RWPE1 (cell line): Measurements from ENCODE around the gene GPR150.

Experiments used
- CTCF ChIA-PET: fragments of 350-600 bp; sonication (Branson Sonifier 250); formaldehyde crosslinking; extraction: SDS; loops from one replicate; lab custom pipeline; 2021; lab: Yijun Ruan, JAX
- POLR2A ChIA-PET: fragments of 400-600 bp; formaldehyde crosslinking; extraction: SDS; loops from one replicate; lab custom pipeline; 2020; ENCODE audit warnings: antibody characterized with exemption; ENCODE audit not compliant: low non-redundant PET; lab: Yijun Ruan, JAX
- DNase-seq: peaks from one replicate; pipeline ENCODE4 v3.0.0; 2012; ENCODE audit warnings: low spot score
- H3K27ac ChIP-seq: fragments of 450-650 bp; 2 replicates; pipeline ENCODE4 v1.5.1; 2017
- TF ChIP-seq, protein P1 (sequence below): fragments of 450-650 bp; conservative IDR thresholded peaks from 2 replicates; pipeline ENCODE4 v1.5.1; 2017; ENCODE audit warnings: low read depth, mild to moderate bottlenecking

Gene GPR150

DNA sequence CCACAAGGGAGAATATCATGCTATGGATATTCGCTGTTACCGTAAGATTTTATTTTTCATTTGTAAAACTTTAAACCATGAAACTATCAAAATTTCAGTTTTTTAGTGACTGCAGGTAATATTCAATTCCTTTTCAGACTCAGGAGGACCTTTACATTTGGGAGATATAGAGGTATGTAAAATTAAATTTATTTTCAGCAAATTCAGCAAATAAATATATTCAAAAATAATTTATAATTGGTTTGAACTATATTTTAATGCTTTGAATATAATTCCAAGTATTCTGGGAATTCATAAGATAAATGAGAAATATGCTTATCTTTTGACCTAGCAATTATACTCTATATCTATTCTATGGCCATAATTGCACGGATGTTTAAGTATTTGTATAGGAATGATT lies 34.3 kb downstream of the GPR150 start:
- no peak for DNase-seq
- no peak overlapping the region for H3K27ac ChIP-seq
- TF ChIP-seq, protein P1, sequence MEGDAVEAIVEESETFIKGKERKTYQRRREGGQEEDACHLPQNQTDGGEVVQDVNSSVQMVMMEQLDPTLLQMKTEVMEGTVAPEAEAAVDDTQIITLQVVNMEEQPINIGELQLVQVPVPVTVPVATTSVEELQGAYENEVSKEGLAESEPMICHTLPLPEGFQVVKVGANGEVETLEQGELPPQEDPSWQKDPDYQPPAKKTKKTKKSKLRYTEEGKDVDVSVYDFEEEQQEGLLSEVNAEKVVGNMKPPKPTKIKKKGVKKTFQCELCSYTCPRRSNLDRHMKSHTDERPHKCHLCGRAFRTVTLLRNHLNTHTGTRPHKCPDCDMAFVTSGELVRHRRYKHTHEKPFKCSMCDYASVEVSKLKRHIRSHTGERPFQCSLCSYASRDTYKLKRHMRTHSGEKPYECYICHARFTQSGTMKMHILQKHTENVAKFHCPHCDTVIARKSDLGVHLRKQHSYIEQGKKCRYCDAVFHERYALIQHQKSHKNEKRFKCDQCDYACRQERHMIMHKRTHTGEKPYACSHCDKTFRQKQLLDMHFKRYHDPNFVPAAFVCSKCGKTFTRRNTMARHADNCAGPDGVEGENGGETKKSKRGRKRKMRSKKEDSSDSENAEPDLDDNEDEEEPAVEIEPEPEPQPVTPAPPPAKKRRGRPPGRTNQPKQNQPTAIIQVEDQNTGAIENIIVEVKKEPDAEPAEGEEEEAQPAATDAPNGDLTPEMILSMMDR = no peak
- ChIA-PET CTCF (interaction anchor here (2.4 kb wide), 1 partner anchor 10 kb away, joined by 10 read pairs; no protein-coding TSS in a partner anchor), POLR2A (no interaction called here)

DNA sequence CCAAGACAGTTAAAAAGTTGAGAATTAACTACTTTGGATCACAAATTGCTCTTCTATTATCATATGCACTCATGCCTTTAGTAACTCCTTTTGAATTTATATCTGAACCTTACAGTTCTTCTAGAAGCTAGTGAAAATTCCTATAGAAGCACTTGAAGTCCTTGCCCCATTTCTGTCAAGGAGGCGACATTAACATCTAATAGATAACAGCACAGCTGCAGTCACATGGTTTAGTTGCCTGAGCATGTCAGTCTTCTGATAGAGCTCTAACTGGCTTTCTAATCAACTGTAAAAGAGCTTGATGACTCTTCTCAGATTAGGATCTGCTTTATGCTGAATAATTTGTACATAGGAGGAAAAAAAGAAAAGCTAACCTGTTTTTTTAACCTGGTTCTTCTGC lies 35.7 kb downstream of the GPR150 start:
- H3K27ac ChIP-seq = no peak overlapping the region
- ChIA-PET POLR2A (no interaction called here), CTCF (interaction anchor here (0.5 to 1.4 kb wide), 2 partner anchors 9 to 83 kb away, joined by 3 to 4 read pairs; no protein-coding TSS in a partner anchor)
- DNase-seq = no peak
- TF ChIP-seq, protein P1 = no peak

DNA sequence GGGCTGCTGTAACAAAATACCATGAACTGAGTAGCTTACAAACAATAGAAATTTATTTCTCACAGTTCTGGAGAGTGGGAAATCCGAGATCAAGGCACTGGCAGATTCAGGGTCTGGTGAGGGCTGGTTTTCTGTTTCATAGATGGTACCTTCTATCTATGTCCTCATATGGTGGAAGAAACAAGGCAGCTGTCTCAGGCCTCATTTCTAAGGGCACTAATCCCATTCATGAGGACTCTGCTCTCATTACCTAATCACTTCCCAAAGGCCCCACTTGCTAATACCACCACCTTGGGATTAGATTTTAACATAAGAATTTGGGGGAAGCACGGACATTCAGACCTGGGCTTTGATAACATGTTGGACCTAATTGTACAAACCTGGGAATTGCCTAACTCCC lies 40.2 kb downstream of the GPR150 start:
- POLR2A ChIA-PET = no interaction called here
- CTCF ChIA-PET = interaction anchor here (0.5 to 1.0 kb wide), 2 partner anchors 32 to 121 kb away, joined by 3 to 5 read pairs; no protein-coding TSS in a partner anchor
- DNase-seq = no peak
- TF ChIP-seq, protein P1 = no peak
- H3K27ac ChIP-seq = no peak overlapping the region

DNA sequence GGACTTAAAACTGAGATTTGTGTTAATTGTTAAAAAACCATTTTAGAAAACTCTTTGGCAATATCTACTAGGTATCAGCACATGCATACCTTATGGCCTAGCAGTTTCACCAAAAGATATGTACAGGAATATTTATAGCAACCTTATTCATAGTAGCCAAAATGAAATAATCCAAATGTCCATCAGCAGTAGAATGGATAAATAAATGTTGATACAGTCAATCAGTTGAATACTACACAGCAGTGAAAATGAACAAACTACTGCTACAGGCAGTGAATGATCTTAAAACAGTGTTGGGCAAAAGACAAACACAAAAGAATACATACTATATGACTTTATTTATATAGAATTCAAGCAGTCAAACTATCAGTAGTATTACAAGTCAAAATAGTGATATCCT lies 43.1 kb downstream of the GPR150 start:
- DNase-seq = no peak
- TF ChIP-seq, protein P1 = no peak
- ChIA-PET CTCF (interaction anchor here (0.6 to 1.8 kb wide), 5 partner anchors 10 to 561 kb away, joined by 3 to 10 read pairs (median 7); no protein-coding TSS in a partner anchor), POLR2A (no interaction called here)
- no peak overlapping the region for H3K27ac ChIP-seq

DNA sequence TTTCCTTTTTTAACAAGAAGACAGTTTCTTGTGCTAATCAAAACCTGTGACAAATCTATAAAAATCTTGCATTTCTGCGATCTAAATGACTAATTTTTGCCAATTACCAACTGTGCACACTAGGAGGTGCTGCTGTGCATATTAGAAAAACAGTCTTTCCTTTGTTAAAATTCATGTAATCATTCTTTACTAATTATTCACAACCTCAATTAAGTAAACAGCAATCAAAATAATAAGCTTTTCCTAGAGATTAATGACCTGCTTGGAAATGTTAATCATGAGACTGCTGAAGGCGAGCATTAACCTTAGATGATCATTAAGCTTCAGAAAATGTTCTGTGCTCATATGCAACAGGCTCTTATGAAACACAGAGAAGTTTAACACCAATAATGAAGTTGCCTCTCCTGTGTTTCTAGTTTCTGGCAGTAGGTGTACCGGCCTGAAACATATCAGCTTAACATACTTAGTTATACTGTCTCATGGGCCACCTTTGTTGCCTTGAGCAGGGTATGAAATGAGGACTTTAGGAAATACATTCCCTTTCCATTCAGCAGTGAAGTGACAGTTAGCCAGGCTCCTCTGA lies 44.4 kb downstream of the GPR150 start:
- POLR2A ChIA-PET = no interaction called here
- no peak overlapping the region for H3K27ac ChIP-seq
- TF ChIP-seq, protein P1 = peak; percentile 89
- CTCF ChIA-PET = interaction anchor here (0.6 to 1.8 kb wide), 28 partner anchors 9 to 940 kb away, joined by 3 to 13 read pairs (median 5); partner anchors contain the start of genes RFESD and RHOBTB3
- peak; percentile 26 for DNase-seq

DNA sequence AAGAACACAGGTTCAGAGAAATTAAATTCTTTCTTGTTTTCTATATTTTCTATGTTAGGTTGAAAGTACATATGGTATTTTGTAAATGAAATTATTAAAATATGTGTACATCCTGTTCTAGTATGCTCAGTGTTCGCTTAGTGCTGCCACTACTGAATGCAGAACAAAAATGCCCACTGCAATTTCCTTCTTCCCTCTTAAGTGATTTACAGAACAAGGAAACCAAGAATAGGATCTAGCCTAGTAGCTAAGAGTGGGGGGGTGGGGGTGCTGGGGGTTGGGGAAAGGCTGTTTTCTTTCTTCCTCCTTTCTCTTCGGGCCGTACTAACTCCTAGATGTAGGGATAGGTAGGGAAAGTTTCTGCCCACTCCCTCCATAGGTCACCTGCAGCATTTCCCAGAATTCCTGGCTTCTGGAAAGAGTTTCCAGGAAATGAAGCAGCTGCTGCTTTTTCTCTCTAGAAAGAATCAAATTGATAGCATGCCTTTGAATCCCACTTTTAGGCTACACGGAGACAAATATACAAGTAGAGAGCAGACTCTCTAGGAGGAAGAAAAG lies 47.3 kb downstream of the GPR150 start:
- TF ChIP-seq, protein P1 = no peak
- H3K27ac ChIP-seq = no peak overlapping the region
- DNase-seq = no peak
- ChIA-PET CTCF (no interaction called here), POLR2A (no interaction called here)
